ENCODE measurements around the gene CCDC152. TPM values are rescaled to one million over a fixed set of nuclear protein-coding genes. Genes with fewer than 3 reads are reported as not detected.

The CCDC152 gene
- polyA plus RNA-seq, 1 donor: 3.8 TPM

DNA sequence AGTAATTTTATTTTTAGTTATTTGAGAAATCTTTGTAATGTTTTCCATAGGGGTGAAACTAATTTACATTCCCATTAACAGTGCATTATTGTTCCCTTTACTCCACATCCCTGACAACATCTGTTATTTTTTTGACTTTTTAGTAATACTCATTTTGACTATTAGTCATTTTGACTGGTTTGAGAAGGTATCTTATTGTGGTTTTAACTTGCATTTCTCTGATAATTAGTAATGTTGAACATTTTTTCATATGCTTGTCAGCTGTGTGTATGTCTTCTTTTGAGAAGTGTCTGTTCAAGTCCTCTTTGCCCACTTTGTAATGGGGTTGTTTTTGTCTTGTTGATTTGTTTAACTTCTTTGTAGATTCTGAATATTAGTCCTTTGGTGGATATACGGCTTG lies 27.5 kb downstream of the CCDC152 start:
- no peak for DNase-seq

DNA sequence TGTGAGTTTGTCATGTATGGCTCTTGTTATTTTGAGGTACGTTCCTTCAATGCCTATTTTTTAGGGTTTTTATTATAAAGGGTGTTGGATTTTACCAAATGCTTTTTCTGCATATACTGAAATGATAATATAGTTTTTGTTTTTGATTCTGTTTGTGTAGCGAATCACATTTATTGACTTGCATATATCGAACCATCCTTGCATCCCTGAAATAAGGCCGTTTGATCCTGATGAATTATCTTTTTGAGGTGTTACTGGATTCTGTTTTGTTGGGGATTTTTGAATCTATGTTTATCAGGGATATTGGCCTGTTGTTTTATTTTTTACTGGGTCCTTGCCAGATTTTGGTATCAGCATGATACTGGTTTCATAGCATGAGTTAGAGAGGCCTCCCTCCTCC lies 29.1 kb downstream of the CCDC152 start:
- no peak for DNase-seq

DNA sequence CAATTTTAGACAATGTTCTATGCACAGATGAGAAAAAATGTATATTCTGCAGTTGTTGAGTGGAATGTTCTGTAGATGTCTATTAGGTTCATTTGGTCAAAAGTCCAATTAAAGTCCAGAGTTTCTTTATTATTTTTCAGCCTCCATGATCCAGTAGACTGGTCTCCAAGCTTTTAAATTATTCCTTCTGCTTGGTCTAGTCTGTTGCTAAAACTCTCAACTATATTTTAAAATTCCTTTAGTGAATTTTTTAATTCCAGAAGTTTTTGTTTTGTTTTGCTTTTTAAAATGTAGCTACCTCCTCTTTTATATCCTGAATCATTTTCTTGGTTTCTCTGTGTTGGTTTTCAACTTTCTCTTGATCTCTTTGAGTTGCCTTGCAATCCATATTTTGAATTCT lies 30.5 kb downstream of the CCDC152 start:
- no peak for DNase-seq

DNA sequence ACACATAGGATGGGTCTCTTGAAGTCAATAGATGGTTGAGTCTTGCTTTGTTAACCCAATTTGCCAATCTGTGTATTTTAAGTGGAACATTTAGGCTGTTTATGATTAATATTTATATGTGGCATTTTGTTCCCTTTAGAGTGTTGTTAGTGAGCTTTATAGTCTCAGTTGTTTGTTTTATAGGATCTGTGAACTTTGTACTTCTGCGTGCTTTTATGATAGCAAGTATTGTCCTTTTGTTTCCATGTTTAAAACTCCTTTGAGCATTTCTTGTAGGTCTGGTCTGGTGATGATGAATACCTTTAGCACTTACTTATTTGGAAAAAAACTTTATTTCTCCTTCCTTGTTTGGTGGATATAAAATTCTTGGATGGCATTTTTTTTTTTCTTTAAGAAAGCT lies 31.2 kb downstream of the CCDC152 start:
- DNase-seq: no peak

DNA sequence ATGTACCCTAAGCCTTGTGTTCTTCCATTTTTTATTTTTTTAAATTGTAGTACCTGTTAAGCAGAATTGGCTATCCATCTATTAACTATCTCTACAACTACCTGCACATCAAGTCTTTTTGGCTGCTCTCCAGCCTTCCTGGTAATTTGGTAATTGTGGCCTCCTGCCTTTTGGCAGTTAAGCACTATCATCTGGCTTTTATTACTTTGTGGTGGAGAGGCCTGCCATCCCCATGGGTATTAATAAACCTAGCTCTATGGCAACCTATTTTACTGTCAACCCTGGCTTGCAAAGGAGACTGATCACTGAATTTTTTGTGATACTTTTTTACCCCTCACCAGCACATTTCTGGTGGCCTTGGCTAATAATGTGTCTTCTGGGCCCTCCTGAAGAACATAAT lies 34.5 kb downstream of the CCDC152 start:
- DNase-seq: no peak

DNA sequence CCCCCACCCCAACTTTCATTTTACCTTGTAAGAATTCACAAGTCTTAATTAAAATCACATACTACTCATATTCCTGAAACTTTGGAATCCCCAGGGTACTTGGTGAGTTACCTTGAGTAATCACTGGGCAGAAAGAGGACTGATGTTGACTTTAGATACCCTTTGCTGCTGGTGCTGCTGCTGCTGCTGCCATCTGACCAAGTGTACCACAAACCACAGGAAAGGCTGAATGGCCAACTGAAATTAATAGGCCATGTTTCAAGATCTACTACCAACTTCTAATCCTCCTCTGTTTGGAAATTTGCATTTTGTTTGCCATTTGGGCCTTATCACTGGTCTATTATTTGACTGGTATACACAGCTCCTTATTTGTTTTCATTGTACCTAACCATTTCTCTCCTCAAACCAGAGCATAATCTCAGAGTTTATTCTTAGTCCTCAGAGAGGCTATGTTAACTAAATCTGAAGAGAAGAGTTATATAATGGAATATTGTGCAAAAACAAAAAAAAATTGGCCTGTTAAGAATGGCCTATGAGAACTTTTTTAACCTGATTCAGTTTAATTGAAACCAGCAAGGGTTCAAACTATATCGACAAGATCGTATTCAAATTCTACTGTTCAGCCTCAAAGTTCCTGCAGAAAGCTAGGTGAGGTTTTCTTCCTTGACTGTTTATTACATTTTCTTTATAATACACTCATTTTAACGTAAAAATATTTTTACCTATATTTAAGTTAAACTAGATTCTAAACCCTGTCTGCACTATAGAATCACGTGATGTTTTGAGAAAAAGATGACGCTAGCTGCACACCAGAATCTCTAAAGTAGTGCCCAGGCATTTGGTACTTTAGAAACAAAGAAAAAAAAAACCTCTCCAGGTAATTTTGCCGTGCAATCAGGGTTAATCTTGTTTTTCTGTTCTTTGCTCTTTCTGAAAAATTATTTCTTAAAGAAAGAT lies 41.9 kb downstream of the CCDC152 start:
- DNase-seq: no peak

DNA sequence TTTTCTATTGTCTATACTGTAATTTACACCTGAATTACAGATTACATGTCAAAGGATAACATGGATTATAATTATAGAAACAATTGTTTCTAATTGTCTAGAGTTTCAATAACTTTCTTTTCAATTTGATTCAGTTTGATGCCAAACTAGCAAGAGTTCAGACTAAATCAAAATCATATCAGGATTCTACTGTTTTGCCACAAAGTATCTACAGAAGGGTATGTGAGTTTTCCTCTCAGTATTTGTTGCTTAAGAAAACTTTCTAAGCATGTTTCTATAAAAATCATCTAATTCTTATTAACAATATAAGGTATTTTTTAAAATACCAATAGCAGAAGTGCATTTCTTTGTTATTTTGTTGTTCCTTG lies 42.6 kb downstream of the CCDC152 start:
- DNase-seq: no peak

DNA sequence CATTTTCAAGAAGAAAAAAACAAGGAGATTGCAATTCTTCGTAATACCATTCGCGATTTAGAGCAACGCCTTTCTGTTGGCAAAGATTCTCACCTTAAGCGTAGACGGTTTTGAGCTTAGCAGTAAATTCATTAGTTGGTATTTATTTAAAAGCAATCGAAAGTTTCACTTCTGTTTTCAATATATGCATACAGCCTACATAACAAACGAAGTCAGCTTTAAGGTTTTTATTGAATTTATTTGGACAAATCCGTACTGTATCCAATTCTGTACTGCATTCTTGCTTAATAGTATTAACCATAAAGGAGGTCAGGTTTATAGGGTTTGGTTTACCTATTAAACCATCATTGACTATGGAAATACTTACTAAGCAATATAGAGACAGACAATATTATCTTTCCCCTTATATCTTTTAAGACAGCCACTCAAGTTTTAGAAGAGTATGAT lies 43.1 kb downstream of the CCDC152 start:
- DNase-seq: no peak

DNA sequence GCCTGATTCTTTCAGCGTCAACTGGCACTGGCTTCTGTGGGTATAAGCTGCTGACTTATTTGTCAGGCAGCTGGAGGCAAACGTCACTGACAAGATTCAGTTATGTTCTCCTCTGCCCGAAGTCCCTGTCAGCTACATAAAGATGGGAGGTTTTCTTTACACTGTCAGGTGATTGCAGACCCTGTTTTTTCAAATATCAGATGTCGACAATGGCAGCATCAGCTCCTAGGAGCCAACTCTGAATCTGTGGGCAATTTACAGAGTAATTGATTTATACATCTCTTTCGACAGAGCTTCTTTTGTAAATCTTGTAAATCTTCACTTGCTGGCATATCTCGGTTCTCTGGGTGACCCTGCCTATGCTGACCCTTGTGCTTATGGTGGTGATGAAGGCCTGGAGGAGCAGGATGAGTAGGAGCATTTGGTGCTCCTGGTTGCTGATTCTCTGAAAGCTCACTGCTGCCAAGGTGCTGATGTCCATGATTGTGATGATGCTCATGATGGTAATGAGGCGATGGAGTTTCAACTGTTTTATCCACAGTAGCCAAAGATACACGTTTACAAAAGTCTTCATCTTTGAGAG lies 44.2 kb downstream of the CCDC152 start:
- no peak for DNase-seq

DNA sequence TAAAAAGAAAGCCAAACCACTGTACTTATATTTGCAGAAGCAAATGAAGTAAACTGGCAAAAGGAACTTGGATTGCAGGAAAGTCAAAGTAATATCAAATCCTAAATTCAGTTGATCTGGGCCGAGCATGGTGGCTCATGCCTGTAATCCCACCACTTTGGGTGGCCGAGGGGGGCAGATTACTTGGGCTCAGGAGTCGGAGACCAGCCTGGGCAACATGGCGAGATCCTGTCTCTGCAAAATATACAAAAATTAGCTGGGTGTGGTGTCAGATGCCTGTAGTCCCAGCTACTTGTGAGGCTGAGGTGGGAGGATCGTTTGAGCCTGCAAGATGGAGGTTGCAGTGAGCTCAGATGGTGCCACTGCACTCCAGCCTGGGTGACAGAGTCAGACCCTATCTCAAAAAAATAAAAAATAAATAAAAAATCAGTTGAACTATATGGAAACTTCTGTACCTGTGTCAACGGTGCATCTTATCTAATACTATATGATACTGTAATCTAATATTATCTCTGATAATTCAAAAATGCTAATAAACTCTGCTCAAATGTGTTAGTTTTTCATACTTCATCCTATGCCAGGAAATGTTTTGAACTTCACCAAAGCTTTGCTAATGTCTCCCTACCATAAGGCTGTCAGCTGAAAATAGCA lies 45.0 kb downstream of the CCDC152 start:
- no peak for DNase-seq

DNA sequence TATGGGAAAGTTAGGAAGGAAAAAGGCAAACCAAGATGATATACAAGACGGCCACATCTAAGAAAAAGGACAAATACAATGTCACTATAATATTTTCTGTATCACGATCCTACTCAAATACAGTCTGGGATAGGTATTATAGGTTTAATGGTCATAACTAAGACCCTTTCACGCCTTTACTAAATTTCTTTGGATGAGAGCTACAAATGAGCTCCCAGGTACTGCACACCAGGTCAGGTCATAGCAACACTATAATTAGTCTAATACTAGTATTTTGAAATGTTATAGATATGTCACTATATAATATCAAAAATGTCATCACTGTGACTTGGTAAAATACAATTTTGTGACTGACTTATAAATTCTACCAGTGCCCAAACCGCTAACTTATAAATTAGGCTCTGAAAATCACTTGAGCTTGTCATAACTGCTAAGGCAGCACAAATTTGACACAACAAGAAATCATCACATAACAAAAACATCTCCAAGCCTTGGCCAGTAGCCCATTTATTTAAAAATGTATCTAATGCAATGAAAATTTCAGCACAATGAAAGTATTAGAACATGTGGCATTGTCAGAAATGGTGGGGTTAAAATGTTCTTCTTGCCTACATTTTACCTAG lies 48.2 kb downstream of the CCDC152 start:
- no peak for DNase-seq

DNA sequence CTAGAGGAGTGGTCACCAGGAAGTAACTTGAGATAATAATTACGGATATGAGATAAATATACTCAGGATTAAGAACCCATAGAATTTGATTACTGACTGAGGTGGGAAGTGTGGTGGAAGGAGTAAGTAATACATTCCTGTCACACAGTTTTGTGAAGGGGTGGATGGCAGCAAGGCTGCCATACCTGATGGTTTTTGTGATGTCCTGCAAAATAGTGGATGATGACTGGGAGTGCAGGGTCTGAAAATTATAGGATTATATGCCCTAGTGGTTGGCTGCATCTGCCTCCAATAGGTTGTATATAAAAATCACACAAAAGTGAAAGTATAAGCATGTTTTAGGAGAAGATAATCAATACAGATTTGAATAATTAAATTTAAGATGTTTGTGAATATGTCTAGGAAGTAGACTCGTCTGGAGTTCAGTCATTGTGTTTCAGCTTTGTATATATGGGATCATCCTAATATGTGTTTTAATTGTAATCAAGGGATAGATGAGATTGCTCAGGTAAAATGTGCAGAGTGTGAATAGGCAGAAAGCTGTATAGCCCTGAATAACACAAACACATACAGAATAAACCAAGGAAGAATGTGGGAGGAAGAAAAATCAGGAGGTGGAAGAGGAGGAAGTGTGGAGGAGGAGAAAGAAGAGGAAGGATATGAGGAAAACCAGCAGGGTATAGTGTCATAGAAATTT lies 49.5 kb downstream of the CCDC152 start:
- DNase-seq: no peak

DNA sequence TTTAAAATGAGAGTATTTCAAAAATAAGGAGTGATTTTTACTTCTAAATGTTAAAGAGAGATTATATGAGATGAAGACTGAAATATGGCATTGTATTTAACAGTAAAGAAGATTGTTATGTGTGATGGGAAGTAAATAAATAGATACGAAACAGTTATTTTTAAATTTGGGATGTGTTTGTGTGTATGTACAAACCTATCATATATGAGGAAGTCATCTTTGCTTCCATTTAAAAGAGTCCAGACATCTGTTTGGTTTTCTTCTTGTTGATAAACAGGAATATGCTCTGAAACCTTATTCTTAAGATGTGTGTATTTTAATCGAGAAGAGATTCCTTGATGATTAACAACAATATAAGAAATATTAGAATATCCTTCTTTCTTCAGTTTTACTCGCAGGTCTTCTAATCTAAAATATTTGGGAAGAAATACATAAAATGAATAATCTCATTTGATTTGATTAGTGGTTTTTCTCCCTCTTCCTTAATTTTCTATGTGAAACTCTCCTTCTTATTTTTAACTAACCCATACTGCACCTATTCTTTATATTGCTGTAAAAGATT lies 50.2 kb downstream of the CCDC152 start:
- no peak for DNase-seq

DNA sequence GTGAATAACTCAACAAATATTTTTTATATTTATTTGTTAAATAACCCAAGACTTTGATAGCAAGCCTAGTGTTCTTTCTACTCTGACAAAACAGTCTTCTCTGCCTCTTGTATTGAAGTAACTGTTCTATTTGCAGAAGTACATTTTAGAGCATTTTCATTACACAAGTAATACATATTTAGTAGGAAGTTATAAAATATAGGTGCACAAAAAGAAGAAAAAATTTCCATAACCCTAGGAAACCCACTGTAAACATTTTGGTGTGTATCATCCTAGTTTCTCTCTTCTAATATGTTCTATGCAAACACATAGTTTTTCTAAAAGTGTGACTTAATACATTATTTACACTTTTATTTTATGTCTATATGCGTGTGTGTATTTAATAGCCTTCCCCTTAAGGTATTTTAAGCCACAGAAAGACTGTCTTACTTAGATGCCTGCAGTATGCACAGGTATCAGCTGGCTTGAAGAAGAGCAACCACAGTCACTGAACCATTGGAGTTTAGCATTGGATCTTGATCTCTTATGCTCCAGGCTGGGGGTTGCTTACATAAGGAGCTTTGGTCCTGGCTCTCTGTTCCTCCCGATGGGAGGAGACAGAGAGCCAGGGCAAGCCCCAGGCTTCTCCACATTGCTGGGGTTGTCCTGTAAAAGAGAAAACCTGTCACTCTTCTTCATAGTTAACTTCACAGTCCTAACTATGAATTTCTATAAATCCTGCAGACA lies 51.3 kb downstream of the CCDC152 start:
- no peak for DNase-seq

DNA sequence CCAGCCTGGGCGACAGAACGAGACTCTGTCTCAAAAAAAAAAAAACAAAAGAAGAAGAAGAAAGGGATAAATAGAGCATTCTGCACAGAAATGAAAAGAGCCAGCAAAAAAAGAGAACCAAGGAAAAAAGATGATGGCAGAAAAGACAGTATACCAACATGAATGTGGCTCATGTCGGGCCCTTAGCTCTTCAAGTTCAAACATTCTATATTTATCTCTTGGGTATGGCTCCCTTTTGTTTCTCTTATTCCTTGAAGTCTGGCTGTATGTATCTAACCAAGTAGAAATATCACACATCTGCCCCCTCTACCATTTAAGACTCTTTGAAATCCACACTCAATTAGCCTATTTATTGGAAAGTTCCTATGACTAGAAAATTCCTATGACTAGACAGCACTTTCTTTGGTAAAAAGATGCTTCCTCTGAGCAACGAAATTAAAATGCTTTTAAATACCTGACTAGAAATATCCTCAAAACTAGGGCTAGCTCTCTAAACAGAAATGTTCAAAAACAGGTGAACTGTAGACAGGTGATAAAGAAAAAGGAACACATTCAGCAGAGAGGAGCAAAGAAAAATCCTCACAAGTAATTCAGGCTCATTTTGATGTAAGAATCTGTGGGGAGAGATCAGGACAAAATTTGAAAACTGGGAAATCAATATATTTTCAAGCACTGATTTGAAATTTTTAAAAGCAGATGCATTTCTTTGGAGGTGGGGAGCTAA lies 52.4 kb downstream of the CCDC152 start:
- DNase-seq: no peak

DNA sequence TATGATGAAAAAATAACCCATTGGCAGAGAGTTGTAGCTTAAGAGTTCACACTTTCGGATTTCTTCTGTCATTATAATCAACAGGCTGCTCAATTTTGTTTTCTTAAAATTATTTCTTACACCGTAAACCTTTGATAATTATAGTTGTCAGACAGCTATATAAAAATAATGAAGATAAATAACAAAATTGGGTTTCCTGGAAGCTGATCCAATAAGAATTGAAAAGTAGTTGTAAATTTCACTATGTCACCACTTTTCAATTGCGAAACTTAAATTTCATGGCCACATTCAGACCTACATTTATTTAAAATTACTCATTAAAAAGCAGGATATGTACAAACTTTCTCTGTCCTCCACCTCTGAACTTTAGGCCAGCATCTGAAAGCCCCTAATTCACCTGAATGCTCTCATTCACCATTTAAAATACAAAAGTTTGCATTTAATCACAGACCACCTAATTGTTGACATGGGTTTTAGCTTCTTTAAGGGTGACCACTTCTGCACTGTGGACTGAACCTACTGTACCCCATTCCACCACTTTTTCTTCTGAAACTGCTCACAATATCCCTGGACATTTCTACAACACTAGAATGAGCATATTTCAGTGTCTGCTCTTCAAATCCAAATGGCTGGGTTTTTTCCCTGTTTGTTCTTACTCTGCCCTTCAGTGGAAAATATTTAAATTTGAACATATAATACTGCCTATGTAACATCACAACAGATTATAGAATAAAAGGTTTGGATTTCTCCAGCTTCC lies 54.4 kb downstream of the CCDC152 start:
- DNase-seq: no peak

DNA sequence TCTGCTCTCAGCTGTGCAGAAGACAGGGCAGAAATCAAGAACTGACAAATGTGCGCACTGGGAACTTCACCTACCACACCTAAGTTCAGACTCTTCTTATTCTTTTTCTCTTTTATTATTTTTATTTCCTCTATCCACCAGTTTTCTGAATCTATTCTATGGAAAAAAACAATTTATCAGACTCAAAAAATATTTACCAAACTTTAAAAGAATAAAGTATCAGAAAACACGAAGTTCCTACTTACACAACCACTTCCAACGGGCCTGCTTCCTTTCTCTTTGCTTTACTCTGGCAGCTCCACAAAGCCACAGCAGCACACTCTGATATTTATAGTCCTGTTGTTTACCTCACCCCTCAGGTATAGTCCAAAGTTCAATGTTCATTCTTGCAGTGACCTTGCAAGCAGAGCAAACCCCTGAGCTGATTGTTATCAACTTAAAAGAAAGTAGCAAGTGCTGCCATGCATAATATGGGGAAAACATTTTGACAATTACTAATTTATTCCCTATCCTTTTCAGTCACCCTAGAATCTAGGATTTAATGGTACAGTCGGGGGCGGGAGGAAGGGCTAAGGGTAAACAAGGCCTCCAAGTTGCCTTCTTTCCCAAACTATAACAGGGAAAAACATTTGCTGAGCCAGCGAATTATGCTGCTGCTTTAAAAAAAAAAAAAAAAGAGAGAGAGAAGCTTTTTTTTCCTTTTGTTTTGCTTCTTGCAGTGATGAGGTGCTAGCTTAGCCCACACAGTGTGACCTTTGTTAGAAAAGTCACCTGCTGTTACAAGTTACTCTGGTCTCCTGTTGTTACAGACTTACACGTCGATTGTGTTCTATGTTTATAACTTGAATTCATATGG lies 55.2 kb downstream of the CCDC152 start, which contains the start of gene SELENOP:
TSS of gene SELENOP (minus strand) at position 302 of the 856 bp plus-strand sequence. CDS start 3,539 bp downstream, outside the sequence.
- peak; percentile 84 for DNase-seq

DNA sequence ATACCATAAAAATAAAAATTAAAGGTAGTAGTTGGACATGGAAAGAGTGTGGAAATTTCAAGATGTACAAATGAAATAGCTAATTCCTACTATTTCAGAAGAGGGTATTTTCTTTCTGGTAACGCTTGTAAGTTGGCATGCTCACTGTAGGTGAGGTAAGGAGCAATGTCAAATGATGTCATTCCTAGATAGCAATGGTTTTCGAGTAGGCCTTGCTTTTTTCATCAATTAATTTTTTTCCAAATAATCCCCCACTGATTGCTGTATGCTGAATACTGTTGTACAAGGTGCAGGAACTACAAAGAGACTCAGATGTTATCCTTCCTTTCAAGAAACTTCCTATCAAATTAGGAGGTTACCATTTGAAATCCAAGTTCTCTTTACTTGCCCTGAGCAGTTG lies 56.0 kb downstream of the CCDC152 start:
- DNase-seq: no peak

DNA sequence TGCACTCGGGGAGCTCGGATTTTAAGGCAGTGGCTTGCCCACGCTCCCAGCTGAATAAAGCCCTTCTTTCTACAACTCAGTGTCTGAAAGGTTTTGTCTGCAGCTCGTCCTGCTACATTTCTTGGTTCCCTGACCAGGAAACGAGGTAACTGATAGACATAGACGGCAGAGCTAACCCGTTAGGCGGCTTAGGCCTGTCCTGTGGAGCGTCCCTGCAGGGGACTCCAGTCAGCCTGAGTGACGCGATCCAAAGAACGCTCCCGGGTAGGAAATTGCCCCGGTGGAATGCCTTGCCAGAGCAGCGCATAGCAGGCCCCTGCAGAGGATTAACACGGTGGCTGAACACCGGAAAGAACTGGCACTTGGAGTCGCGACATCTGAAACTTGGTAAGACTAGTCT lies 56.9 kb downstream of the CCDC152 start:
- no peak for DNase-seq
